ENCODE measurements around the gene TMEM79.
"Not testable (repeated sequence)": the region's sequence is repeated elsewhere in the genome, so short reads cannot be mapped to it uniquely, and the experiment has no call there.

TMEM79 gene

DNA sequence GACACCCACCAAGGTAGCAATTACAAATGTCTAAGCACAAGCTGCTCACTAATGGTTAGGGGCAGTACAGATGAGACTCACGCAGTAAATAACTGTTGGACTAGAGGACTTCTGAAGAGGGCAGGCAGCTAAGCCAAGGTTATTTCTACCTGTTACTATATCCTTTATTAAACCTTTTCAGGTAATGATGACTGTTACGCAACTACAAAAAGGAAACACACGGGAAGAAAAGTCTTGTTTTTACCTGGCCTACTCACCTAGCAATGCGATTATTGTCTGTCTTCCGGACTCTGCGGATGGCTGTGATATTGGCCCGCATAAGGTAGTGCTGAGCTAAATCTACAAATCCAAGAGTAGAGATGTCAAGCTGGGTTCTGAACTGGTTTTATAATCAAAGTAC is 32.8 kb downstream of the TMEM79 start:
- DNase-seq: no peak

DNA sequence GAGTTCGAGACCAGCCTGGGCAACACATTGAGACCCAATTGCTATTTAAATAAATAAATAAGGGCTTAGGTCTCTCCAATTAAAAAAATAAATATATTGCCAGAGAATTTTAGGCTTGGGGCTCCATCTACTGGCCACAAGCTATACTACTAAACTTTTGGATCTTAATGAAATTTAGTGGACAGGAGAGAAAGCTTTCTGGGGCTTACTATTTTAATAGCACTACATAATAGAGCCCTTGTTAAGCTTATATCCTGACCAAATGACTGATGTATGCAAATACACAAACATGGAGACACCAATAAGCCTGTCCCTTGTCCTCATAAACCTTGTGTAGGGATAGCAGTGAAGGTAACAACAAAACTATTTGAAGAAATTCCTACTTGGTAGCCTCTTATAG is 35.5 kb downstream of the TMEM79 start:
- DNase-seq: peak in 1 of 2 donors; percentile 2

DNA sequence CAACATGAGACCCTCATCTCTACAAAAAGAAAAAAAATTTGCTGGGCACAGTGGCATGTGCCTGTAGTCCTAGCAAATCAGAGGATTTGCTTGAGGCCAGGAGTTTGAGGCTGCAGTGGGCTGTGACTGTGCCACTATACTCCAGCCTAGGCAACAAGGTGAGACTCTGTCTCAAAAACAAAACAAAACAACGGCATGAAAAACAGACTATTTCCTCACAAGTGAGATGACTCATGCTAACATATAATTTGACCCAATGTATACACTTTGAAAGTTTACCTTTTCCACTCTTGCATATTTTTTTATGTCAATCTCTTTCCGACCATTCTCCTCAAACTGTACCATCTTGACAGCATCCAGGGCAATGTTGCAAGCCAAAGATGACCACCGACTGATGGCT is 36.4 kb downstream of the TMEM79 start:
- DNase-seq: no peak

DNA sequence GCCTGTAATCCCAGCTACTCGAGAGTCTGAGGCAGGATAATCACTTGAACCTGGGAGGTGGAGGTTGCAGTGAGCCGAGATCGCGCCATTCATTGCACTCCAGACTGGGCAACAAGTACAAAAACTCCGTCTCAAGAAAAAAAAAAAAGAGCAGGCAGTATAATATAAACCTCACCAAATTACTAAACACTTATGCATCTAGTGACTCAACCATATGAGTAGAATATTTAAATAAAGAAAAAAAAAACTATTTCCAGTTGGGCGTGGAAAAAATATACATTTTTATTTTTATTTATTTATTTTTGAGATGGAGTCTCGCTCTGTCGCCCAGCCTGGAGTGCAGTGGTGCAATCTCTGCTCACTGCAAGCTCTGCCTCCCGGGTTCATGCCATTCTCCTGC is 39.1 kb downstream of the TMEM79 start:
- DNase-seq: not testable (repeated sequence)

DNA sequence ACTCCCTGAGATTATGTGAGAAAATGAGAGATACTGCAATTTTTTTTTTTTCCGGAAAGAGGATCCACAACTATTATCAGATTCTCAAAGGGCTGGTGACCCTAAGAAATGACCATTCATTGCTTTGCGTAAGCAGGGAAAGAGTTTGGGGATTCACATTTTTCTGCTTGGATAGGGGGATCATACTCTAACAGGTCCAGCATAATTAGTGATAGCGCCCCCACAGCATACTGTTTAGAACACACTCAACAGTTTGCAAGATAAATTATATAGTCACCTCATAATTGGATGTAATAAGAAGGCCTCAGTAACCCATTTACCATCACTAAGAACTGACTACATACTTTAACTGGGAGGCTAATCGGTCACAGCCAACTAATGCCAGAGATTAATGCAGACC is 52.1 kb downstream of the TMEM79 start:
- DNase-seq: no peak

DNA sequence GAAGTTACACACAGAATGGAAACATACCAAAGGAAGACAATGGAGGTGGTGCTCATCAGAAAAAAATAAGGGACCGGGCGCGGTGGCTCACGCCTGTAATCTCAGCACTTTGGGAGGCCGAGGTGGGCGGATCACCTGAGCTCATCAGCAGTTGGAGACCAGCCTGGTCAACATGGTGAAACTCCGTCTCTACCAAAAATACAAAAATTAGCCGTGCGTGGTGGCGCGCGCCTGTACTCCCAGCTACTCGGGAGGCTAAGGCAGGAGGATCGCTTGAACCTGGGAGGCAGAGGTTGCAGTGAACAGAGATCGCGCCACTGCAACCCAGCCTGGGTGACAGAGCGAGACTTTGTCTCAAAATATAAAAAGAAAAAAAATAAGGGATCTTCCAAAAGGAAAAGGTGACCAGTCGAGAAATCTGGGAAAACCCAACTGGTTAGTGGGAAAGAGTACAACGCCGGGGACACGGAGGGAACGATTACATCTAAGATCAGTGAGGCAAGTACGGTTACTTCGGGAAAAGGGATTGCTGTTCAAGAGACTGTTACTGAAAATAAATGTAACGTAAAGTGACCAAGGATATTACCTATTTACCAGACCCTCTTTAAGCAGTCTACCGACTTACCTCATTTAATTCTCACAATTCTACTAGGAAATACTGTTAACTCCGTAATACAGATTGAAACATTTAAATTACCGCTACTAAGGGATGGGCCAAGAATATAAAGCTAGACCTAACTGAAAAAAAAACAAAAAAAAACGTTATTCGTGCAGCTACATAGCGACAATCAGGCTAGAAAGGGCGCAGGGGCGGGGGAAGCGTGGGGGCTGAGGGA is 53.1 kb downstream of the TMEM79 start:
- DNase-seq: no peak

DNA sequence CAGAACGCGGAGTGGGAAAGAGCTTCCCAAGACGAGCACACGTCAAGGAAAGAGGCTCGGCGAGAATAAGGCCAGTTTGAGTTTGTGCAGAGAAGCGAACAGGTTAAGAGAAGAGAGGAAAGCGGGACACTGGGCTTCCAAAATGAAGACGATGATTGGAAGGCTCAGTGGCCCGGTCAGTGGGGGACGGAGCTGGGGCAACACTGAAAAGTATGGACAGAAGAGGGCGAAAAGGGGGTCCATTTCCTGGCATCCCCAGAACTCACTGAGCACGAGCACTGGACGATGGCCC is 53.7 kb downstream of the TMEM79 start:
- no peak for DNase-seq

DNA sequence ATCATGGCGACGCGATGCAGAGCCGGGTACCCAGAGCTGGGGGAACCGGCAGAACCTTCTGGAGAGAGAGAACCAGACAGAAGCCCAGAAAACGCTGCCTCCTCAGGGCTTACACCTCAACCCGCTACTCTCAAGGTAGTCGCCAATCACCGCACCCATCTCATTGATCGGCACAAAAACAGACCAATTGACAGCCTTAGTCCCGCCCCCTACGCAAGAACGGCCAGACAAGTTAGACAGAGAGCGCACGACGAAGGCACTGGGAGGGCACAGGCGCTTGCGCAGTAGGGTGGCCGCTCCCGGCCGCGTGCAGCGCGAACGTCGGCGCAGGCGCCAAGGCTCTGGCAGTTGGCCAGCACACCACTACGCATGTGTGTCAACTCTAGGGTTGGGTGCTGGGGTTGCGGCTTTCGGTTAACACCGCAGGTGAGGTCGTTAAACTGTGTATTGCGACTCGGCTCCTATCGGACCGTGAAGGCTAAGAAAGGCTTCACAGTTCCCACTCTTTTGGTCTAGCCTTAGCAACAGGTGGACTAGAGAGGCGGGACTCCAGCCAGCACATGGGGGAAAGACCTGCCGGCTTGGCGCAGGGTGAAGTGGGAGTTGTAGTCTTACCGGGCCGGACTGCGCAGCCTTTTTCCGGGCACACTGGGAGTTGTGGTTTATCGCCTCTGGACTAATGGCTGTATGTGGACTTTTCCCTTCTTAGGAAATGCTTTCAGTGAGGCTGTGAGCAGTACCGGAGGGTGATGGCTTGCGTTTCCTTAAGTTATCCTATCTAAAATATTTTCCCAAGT is 54.3 kb downstream of the TMEM79 start, which contains the start of the genes CCT3 and TSACC:
Gene CCT3 (minus strand): TSS at position 113 of the 797 bp plus-strand sequence. CDS start 108 bp downstream, at position 5.
Gene TSACC (plus strand): TSS at position 347 of the 797 bp plus-strand sequence. CDS start 1,232 bp downstream, outside the sequence.
- DNase-seq: peak; percentile 98 to 100

Data from bone marrow (tissue), 2 donors.